Astrocyte of the cerebellum (primary cell): ENCODE data around the gene CSRP3.

Experiments used
- DNase-seq: peaks from one replicate; pipeline ENCODE4 v3.0.0-alpha.2; 2011; ENCODE audit warnings: low read depth
- H3K4me3 ChIP-seq: 2 replicates; pipeline ENCODE4 v1.5.1; 2011; ENCODE audit warnings: mild to moderate bottlenecking, low read depth, low read length, moderate library complexity
- CTCF ChIP-seq: IDR thresholded peaks from 2 replicates; pipeline ENCODE4 v1.5.1; 2012; ENCODE audit warnings: low read length, low read depth, moderate library complexity, mild to moderate bottlenecking; ENCODE audit errors: missing control alignments
- in situ Hi-C: cut with HindIII; loops from 2 replicates; pipeline ENCODE4 v1.10.0; 2017; ENCODE audit warnings: low sequenced_read_pairs

The CSRP3 gene

GRCh38 chr11:19181531-19182261 is 20.1 kb downstream of the CSRP3 start:
- in situ Hi-C loops: no loop called here
- no peak for DNase-seq
- H3K4me3 ChIP-seq: no peak overlapping the region
- TF ChIP-seq CTCF: no peak

DNA sequence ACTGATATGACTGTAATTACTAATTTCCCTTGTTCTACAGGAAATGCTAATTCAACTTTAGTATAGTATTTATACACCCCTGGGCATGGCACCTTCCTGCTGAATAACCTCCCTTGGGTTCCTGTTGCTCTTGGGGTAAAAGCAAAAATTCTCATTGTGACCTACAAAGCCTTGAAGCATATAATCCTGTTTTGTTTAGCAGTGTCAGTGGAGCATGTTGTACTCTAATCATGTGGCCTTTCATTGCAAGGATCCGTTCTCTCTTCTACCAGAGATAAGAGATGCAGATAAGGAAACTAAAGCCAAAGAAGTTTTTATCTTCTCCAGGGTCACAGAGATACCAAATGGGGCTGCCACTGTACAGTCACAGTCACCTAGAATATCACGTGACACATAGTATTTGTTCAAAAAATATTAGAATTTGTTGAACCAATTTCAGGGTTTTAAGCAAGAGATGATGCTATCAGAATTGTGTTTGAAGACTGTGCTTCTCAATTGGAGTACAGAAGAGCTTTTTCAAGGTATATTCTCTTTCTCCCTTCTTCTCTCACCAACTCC is 25.1 kb downstream of the CSRP3 start:
- TF ChIP-seq CTCF: no peak
- DNase-seq: no peak
- in situ Hi-C loops: no loop called here
- no peak overlapping the region for H3K4me3 ChIP-seq

DNA sequence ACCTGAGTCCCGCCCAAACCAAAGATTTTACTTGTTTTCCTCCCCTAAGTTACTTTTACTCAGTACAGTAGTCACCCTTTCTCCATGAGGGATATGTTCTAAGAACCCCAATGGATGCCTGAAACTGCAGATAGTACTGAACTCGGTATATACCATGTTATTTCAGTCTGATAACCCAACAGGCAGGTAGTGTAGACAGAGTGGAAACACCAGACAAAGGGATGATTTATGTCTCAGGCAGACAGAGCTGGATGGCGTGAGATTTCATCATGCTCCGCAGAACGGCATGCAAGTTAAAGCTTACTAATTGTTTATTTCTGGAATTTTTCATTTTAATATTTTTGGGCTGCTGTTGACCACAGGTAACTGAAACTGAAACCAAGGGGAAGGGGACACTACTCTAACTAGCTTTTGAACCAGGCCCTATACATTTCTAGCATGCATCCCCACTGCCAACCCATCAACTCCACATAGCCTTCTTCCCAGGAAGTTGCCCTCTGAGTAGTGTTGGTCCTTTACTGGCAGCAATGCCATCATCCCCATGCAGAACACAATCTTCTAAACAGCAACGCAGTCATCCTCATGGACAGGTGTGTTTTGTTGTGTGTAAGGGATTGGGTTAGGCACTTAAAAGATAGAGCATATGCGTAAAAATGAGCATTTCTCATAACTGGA is 27.7 kb downstream of the CSRP3 start:
- TF ChIP-seq CTCF: no peak
- in situ Hi-C loops: no loop called here
- no peak overlapping the region for H3K4me3 ChIP-seq
- DNase-seq: no peak

DNA sequence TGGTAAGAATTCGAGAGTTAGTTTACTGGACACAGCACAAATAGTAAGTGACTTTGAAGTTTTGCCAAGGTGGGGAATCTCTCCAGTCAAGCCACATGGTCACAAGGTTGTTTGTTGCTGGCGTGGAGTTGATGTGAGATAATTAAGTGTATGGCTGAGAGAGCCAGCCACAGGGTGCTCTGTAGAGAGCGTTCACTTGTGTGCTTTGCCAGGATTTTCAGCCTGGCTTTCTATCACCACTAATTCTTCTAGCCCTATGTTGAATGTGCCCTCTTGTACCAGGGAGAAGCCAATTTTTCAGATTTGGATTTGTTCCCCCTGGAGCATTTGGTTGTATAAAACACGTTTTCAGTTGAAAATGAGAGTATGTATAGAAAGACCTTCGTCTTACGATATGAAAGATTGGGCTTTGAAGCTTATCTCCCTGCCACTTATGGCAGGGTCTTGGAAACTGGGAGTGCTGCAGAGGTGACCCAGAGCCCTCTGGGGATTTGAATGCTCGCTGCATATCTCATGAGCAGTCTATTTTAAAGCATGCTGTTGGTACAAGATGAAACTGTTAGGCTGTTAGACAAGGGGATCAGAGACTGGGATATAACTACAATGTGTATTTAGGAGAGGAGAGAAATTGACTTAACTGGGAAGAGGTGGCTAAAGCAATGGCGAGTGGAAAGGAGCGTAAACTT is 28.6 kb downstream of the CSRP3 start:
- no peak for TF ChIP-seq CTCF
- no peak for DNase-seq
- in situ Hi-C loops: no loop called here
- no peak overlapping the region for H3K4me3 ChIP-seq

- no peak for DNase-seq
- H3K4me3 ChIP-seq: no peak overlapping the region
- in situ Hi-C loops: no loop called here
- no peak for TF ChIP-seq CTCF
Observed at GRCh38 chr11:19168090-19168489, 33.7 kb downstream of the CSRP3 start.

DNA sequence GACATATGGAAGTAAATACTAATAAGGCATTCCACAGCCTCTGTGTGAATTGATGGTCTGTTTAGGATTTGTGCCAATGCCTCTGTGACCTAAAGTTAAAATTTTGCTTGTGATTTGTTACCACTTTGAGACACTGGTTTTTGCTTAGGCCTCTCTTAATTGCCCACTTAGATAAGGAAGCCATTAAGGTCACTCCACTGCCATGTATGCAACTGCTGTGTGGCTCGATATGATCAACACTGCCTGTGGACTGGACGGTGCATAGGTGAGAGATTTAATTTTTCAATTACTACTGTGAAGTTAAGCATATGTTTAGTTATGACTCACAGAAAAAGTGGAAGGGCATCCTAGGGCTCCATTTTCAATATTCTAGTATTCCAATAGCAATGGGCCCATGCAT is 36.9 kb downstream of the CSRP3 start:
- in situ Hi-C loops: no loop called here
- no peak overlapping the region for H3K4me3 ChIP-seq
- no peak for DNase-seq
- no peak for TF ChIP-seq CTCF
